HG03460 (cell line): ENCODE results near the gene IGSF8.
"Not testable (repeated sequence)": the region's sequence is repeated elsewhere in the genome, so short reads cannot be mapped to it uniquely, and the experiment has no call there.

Experiments used
- ATAC-seq: cut with Tn5 transposase; IDR thresholded peaks from one replicate; pipeline ENCODE4 v1.9.1; 2021; ENCODE audit not compliant: unreplicated experiment

The IGSF8 gene

GRCh38 chr1:160127381-160127780, 29.0 kb upstream of the IGSF8 start:
- no peak for ATAC-seq

- not testable (repeated sequence) for ATAC-seq
These were observed 27.9 kb upstream of the IGSF8 start for GRCh38 chr1:160126342-160126741.

DNA sequence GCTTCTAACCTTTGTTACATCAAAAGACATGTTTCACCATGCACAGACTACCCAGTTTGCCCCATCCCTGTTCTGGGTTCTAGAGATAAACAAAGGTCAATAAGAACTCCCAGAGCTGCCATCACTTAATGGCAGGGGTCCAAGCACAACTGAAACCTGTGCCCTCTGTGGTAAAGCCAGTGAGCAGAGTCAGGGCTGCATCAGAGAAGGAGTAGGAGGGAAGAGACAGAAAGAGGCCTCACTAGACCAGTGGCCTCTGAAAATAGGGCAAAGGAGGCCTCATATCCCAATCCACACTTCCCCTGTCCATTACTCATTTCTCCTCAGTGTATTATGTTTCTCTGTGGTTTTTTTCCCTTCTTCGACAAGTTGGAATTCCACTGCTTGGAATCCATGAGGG, 27.3 kb upstream of the IGSF8 start:
- no peak for ATAC-seq

DNA sequence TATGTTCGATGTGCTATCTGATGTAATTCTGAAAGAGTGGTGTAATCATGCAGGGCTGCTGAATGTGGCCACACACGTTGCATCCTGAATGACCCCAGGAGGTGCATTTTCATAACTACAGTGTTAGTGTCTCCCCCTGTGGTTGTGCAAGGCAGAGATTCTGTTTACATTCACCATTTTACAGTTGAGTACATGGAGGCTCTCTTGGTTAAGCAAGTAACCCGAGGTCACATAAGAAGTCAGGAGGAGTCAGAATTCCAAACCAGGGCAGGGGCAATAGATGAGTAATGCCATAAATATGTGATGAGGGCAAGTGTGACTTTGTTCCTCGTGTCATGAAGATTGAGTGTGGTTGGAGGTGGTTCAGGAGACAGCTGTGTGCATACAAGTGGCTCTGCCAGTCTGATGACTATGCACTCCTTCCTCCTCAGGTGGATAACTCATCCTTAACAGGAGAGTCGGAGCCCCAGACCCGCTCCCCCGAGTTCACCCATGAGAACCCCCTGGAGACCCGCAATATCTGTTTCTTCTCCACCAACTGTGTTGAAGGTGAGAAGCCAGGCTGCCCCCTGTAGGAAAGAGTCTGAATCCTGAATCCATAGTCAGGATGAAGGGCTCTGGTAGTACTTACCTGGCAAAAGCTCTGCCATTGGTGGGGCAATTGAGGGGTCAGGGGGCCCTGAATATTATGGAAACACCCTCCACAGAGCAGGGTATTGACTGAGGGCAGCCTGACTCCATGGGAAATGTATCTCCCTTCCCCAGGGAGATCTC, 26.5 kb upstream of the IGSF8 start:
- ATAC-seq: no peak

DNA sequence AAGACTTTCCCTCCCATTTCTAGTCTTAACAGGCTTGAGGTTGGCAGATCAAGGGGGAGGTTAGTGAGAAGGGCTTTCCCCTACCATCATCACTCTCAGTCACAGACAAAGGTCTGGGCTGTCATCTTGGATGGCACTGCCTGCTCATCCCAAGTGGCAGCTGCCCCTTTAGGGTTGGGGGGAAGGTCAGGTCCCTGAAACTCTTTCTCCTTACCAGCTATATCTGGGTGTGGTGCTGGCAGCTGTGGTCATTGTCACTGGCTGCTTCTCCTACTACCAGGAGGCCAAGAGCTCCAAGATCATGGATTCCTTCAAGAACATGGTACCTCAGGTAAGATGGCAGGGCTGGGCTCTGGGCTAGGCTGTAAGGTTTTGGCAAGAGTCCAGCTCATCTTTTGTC, 25.3 kb upstream of the IGSF8 start:
- no peak for ATAC-seq

DNA sequence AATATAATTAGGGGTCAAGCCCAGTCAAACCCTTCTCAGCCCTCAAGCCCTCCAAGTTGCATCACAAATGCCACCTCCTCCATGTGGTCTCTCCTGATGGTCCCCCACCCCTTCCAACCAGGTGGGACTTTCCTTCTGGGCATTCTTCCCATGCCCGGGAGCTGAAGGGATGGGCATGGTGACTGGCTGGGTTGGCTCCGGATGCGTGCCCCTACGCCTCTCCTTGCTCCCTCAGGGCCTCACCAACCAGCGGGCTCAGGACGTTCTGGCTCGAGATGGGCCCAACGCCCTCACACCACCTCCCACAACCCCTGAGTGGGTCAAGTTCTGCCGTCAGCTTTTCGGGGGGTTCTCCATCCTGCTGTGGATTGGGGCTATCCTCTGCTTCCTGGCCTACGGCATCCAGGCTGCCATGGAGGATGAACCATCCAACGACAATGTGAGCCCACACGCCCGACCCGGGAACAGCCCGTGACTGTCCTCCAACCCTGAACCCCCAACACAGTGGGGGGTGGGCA, 24.6 kb upstream of the IGSF8 start:
- no peak for ATAC-seq

GRCh38 chr1:160121388-160121787, 23.0 kb upstream of the IGSF8 start:
- ATAC-seq: no peak

DNA sequence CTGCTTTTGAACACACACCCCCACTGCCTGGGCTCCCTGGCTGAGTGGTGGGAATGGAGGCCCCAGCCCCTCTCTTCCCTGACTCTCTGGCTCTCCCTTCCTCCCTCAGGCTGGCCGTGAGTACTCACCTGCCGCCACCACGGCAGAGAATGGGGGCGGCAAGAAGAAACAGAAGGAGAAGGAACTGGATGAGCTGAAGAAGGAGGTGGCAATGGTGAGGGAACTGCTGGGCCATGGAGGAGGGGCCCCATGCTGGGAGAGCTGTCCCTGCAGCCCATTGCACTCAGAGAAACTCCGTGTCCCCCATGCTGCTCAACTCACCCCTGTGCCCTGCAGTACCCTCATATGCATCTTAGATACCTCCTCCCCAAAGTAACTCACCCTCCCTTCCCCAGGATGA, 22.4 kb upstream of the IGSF8 start:
- no peak for ATAC-seq

DNA sequence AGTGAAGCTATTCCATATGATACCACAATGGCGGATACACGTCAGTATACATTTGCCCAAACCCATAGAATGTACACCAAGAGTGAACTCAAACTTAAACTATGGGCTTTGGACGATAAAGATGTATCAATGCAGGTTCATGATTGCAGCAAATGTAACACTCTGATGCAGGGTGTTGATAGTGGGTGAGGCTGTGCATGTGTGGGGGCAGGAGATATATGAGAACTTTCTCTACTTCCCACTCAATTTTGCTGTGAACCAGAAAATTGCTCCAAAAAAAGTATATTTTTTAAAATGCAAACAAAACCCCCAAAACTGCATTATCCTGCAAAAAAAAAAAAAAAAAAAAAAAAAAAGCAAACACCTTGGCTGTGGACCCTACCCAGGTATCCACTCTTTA, 20.5 kb upstream of the IGSF8 start:
- ATAC-seq: no peak

GRCh38 chr1:160117709-160118183, 19.3 kb upstream of the IGSF8 start:
- ATAC-seq: no peak

GRCh38 chr1:160117300-160117699, 18.9 kb upstream of the IGSF8 start:
- ATAC-seq: no peak

- ATAC-seq: no peak
These were observed 18.1 kb upstream of the IGSF8 start for GRCh38 chr1:160116283-160117147.

GRCh38 chr1:160115545-160116282, 17.3 kb upstream of the IGSF8 start, which contains the start of gene ATP1A2:
TSS of gene ATP1A2 (plus strand) at chr1:160115759. CDS start at chr1:160115862, 103 bp downstream.
- ATAC-seq: no peak

DNA sequence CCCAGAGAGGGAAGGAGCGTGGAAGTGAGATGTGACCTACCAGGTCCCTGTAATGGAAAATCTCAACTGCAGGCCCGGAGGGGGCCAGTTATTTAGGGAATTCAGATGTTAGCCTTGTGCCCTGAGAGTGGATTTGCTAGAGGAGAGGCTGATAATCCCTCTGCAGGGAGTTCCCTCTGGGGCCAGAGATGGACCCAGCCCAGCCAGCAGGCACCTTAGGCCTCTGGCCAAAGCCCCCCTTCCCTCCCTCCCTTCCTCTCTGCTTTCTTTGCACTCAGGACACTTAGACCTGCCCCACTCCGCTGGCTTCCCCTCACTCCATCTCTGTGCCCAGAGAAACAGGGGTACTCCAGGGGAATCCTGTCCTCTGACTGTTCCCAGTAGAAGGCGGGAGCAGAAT, 15.7 kb upstream of the IGSF8 start:
- ATAC-seq: no peak

DNA sequence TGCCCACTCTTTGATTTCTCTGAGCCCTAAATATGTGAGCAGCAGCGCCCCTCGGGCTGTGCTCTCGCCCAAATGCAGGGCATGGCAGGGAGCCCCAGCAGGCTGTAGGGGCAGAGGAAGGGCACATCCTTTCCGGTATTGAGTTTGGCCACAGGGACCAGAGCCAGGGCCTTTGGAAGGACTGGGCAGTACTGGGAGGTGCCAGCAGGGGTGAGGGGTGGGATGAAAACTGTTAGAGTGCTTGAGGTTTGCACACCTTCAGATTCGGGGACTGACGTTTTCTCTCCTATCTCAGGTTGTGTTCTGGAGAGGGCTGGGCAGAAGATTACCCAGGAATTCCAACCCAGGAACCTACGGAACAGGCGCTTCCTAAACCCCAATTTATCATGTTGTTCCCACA, 15.0 kb upstream of the IGSF8 start:
- ATAC-seq: no peak

GRCh38 chr1:160112357-160112756, 13.9 kb upstream of the IGSF8 start:
- no peak for ATAC-seq

DNA sequence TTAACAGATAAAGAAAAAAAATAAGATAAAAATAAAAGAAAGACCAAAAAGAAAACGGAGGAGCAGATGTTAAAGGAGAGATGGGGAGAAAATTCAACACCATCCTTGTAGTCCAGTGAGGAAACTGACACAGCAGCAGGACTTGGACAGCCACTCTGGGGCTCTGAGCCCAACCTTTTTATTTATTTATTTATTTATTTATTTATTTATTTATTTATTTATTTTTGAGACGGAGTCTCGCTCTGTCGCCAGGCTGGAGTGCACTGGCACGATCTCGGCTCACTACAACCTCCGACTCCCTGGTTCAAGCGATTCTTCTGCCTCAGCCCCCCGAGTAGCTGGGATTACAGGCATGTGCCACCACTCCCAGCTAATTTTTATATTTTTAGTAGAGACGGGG, 13.0 kb upstream of the IGSF8 start:
- not testable (repeated sequence) for ATAC-seq

- no peak for ATAC-seq
These were observed 11.3 kb upstream of the IGSF8 start for GRCh38 chr1:160109686-160110085.

DNA sequence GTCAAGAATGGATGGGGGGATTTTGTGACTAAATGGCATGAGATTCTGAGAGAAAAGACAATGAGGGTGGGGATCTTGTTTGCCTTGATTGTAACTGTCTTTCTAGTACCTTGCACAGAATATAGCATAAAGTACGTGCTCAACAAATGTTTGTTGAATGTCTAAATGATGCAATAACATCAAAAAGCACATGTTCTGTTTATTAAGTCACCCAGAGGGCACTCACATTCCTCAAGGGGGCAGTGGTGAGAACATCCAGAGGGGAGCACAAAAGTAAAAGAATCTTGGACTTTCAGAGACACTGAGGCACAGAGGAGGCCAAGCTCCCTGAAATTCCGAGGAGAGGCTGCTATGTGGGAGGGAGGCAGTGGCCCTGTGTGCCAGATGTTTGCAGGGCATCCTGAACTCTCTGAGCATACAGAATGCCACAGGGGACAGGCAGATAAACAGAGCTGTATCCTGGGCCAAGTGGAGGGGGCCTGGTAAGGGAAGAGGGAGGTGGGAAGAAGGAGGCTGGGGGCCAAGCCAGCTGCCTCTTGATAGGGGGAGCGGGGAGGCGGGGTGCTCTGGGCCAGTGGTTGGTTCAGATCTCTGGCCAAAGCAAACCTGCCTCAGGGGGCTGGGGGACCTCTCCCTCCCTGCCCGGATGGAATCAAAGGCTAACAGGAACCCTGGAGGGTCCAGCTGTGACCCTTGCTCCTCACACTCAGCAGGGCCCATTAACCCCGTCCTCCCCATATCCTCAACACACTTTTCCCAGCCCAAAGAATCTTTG, 10.7 kb upstream of the IGSF8 start:
- ATAC-seq: no peak

- no peak for ATAC-seq
These were observed 9.1 kb upstream of the IGSF8 start for GRCh38 chr1:160107512-160107911.
